Gastrocnemius medialis (tissue), 4 donors: Measurements from ENCODE around the gene PDE9A.

Experiments used
- POLR2A ChIP-seq, 2 donors: fragments of 450-650 bp; IDR thresholded peaks; one replicate each; pipeline ENCODE4 v1.6.1; 2017; ENCODE audit warnings: antibody characterized with exemption in 2 of 2, mild to moderate bottlenecking in 2 of 2, moderate library complexity in 2 of 2
- TF ChIP-seq, protein P1 (sequence below), 5 experiments: fragments of 450-650 bp in 3 of 5; fragments of 200-600 bp in 2 of 5; sonication (generic) in 2 of 5; IDR thresholded peaks in 4 of 5; conservative IDR thresholded peaks in 1 of 5; 1 replicate in 4 of 5; 2 replicates in 1 of 5; pipeline ENCODE4 v1.5.1; 2016 to 2019; ENCODE audit warnings: antibody characterized with exemption in 5 of 5, mild to moderate bottlenecking in 3 of 5, moderate library complexity in 3 of 5

DNA sequence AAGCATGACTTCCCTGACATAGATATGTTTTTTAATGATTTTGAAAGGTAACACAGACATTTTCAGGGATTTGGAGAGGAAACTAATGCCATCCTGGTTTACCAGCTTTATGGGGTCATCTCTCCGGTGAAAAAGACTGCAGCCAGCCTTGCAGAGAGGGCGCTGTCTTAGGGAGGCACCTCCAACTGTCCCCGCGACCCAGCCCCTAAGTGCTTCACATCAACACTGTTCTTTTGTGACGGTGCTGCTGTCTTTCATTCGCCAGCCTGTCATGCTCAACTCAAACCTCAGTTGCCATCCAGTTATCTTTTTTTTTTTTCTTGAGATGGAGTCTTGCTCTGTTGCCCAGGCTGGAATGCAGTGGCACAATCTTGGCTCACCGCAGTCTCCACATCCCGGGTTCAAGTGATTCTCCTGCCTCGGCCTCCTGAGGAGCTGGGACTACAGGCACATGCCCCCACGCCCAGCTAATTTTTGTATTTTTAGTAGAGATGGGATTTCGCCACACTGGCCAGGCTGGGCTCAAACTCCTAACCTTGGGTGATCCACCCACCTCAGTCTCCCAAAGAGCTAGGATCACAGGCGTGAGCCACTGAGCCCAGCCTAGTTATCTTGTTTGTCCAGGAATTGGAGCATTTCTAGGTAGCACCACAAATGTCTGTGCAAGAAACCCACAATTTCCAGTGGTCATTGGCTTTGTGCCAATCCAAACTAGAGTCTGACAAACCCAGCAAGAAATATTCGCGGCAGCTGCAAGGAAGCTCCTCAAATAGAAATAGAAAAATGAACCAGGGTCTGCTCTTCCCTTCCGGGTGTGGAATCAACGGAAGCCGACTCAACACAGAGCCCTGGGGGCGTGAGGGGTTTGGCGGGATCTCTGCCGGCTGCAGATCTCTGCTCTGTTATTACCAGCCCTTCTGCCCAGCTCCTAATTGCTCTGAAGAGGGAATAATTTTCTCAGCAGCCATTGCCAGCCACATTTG, 24.2 kb downstream of the PDE9A start:
- TF ChIP-seq POLR2A (IDR thresholded peaks at IDR 0.05) = no peak
- TF ChIP-seq, protein P1, sequence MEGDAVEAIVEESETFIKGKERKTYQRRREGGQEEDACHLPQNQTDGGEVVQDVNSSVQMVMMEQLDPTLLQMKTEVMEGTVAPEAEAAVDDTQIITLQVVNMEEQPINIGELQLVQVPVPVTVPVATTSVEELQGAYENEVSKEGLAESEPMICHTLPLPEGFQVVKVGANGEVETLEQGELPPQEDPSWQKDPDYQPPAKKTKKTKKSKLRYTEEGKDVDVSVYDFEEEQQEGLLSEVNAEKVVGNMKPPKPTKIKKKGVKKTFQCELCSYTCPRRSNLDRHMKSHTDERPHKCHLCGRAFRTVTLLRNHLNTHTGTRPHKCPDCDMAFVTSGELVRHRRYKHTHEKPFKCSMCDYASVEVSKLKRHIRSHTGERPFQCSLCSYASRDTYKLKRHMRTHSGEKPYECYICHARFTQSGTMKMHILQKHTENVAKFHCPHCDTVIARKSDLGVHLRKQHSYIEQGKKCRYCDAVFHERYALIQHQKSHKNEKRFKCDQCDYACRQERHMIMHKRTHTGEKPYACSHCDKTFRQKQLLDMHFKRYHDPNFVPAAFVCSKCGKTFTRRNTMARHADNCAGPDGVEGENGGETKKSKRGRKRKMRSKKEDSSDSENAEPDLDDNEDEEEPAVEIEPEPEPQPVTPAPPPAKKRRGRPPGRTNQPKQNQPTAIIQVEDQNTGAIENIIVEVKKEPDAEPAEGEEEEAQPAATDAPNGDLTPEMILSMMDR (IDR thresholded peaks at IDR 0.05 in 4 of 5, conservative IDR thresholded peaks at IDR 0.05 in 1 of 5) = no peak
